Nucleus accumbens (tissue), 56 donors: ENCODE data around the gene PHC2.
A peak's percentile ranks its signal among the peaks of the same experiment; 100 is the strongest.

Source experiments
- DNase-seq, 56 donors: peaks; one replicate each; lab custom pipeline; 2025; lab: John Stamatoyannopoulos, UW

PHC2 gene

DNA sequence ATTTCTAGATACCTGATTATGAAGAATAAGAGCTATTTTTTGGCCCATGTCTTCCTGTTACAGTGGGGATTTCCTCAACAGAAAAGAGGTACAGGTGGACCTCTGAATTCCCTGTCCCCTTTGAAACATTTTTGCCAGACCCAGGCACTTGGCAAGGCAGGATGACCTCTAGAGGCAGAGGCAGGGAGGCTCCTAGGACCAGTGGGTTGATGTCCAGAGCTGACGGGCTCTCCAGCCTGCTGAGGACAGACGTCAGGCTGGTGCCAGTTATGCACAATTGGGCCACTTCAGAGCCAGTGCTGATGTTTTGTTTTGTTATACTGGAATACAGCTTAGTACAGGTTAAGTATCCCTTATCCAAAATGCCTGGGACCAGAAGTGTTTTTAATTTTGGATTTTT is 91.5 kb downstream of the PHC2 start:
- peak in 14 of 56 donors; percentile 9 to 66 (median 25) for DNase-seq

DNA sequence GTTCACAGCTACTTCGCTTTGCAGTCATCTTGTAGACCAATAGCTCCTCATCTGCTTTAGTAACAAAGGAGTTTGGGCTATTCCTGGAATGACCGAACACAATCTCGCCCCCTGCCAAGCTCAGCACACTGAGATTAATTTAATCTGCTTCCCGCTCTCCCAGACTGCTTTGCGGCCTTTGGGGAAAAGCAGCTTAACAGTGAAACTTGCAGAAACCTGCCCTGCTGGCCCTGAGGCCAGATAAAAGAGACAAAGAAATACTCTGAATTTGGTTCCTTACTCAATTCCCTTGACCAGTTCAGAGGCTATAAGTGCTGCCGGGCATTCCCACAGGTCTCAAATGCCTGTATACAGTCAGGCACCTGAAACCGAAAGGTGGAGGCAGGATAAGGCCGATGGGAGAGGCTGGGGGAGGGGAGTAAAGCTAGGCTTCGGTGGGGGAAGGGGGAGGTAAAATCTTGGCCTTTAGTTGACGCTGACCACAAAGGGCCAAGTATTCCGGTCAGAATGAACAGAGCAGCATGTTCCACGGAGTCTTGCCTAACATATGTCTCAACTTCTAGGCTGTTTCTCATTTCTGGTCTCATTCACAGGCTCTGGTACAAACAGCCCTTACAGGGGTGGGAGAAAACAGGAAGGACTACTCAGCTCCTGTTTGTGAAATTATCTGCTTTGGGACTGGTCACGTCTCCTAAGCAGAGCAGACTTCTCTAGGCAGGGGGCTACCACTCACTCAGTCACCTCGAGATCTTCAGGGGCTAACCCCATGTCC is 92.3 kb downstream of the PHC2 start:
- DNase-seq, result peak in 11 of 56 donors; percentile 8 to 52 (median 18)

DNA sequence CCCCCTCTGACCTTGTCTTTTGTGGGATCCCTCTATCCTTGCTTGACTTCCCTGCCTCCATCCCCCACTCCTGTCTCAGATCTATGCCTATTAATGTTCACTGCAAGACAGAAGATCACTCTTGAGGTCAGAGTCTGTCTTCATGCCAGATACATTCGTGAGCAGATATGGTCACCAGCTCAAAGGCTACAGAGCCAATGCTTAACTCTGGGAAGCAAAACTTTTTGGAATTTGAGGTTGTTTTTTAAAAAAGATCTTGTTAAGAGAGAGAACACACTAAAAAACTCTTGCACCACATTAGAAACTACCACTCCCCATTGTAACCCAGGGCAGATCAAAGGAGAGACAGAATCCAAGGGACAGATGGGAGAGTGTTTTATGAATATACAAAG is 92.9 kb downstream of the PHC2 start:
- no peak for DNase-seq

DNA sequence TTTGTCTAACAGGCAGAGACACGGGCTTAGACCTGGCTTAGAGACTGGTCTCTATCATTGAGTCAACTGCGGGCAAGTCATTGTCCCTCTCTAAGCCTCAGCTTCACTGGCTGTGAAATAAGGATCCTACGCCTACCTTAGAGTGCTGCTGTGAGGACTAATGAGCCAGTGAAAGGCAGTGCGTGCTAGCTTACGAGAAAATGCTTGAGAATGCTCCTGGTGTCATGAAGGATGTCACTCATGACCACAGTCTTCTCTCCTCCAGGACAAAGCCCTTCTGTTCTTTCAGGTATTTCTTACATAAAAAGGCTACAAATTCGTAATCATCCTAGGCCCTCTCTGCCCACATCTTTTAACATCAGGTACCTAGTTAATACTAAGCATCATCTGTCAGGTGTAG is 93.5 kb downstream of the PHC2 start:
- no peak for DNase-seq

DNA sequence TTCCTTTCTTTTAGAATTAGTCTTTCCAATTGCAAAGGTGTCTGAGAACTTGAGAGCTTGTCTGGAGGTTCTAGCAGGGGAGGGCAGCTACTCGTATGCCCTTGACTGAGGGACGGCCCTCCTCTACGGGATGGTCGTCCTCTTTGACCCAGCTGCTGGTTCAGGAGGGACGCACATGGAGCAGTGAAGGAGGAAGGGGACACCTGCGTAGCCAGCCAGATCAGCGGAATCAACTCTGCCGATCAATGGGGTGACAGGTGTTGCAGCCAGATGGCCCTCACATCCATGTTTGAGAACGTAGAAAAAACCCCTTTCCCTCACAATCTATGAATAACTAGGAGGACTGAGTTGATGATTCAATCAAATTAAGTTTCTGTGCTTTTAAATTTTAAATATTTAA is 94.3 kb downstream of the PHC2 start:
- no peak for DNase-seq

DNA sequence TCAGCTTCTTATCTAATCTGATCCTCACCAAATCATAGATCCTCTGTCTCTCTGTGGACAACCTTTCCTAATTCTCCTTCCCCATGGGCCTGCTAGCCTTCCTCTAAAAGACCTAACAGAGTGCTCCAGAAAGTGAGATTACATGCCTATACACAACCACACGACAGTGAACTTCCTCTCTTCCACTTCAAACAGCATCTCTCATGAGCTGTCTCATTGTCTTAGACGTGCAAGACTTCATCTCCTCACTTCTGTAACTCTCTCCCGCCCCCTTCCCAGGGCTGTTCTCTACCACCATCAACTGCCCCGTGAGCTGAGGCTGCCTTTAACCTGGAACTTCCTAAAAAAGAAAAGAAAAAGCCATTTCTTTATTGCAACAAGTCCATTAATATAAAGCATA is 95.9 kb downstream of the PHC2 start:
- no peak for DNase-seq

DNA sequence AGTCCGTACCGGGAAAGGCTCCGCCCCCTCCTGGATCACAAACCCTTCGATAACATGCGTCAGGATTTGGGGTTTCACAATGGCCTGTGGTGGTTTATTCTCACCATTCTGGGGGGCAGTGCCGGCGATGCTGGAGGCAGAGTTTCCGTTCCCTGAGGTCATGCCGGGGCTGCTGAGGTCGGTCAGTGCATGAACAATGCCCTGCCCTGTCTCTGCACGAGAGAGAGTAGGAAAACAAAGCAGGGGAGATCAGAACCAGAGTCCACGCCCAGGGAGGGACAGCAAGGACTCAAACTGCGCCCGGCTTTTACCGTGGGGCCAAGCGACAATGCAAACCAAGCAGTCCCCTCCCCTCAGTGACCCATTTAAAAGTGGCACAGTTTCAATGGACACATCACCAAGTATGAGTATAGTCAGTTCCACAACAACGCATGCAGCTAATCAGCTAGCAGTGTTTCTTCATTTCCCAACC is 96.8 kb downstream of the PHC2 start:
- DNase-seq, result peak in 4 of 56 donors; percentile 11 to 36 (median 16)

DNA sequence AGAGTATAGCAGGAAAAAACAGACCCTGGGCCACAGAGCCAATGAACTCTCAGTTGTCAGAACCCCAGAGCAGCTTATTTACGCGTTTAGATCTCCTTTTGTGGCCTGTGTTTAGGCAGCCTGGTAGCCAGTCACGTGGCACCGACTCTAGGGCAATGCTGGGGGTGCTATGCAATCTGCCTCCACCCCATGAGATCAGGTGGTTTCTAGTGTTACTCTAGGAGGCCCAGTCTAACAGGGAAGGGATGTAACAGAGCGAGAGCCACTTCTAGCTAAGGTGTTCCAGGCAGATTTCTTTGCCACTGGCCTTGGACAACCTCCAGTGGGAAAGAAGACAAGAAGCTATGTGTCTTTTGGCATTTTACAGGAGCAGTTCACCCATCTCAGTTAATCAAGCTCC is 98.0 kb downstream of the PHC2 start:
- peak in 4 of 56 donors; percentile 8 to 26 (median 14) for DNase-seq

DNA sequence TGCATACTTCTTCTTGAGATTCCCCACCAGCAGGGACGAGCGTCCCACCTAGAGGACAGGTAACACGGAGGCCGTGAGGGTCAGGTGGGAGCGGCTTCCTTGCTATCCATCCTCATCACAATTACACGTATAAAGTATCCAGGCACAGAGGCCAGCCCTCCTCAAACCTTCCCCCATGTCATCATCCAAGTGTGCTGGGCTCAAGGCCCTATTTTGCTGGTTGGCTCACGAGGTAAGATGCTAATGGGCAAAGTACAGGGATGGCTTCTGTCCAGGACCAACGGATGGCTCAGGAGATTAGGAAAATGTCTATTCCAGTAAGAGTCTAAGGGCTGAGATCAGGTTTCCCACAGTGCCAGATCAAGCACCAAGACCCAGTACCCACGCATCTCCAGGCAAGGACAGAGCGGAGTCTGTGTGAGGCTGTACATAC is 98.5 kb downstream of the PHC2 start:
- no peak for DNase-seq

DNA sequence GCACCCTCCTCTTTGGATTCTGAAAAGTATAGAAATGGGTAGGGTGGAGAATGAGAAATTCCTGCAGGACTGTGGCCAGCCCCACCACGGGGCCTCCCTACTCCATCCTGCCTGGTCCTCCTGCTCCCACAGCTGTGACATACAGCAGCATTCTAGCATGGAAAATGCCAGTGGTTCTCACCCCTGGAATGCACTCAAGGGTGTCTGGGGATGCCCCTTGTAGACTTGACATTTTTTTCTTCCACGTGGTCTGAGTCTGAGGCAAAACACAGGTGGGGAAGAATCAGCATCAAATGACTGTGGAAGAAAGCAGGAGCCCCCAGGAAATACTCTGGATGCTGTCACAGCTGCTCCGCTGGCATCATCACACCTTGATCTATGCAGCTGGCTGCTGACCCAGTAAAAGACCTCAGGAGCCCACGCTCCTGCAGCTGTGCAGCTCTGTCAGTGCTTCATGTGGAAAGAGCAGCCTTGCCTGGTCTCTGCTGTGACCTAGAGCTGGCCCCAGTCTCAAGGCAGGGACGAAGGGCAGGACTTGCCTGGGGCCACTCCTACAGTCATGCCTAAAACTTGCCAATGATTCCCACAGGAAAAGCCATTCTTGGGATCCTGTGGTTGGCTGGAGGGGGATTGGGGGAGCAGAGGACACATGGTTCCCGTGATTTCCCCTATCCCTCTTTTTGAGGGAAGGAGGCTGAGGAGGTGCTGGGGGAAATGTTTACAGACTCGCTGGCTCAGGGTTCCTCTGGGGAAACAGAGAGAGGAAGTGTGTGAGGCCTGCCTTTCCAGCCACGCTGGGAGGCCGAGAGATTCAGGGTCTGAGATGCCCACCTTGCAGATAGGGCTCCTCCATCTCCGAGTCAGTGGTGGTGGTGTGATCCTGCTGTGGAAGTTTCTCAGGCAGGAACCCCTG is 99.2 kb downstream of the PHC2 start:
- DNase-seq, result no peak

DNA sequence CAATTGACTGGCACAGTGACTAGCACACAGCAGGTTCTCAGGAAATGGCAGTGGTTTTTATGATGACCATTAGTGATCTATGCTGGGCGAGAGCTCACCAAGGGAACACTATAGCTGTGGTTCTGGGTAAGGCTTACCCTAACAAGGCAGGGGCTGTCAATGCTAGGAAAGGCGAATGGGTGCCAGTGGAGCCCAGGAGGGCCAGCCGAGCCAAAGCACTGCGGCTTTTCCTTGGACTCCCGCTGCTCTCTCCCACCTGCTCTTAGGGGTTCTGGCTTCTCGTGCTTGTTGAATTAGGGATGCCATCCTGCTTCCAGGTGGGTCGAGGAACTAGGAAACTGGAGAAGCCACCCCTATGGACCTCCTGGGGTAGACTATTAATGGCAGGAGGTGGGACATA is 100.0 kb downstream of the PHC2 start:
- DNase-seq, result no peak

DNA sequence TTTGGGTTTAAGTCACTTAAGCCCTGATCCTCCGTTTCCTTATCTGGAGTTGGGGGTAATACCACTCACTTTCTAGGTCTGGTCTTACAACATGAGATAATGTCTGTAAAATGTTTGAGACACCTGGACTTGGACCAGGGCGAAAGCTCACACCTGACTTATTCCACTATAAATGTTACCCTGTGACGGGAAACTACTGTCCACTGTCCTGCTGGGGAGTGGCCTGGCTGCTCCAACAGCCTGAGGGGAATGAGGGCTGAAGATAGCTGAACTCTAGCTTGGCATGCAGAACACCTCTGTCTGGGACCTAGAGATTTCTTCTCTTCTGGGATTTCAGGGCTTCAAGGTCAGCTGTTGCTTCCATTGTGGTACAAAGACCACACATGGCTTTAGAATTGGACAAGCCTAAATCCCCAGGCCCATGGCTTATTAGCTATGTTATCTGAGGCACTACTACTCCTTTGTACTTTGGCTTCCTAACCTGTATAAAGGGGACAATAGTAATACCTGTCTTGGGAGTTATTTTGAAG is 100.5 kb downstream of the PHC2 start:
- no peak for DNase-seq

DNA sequence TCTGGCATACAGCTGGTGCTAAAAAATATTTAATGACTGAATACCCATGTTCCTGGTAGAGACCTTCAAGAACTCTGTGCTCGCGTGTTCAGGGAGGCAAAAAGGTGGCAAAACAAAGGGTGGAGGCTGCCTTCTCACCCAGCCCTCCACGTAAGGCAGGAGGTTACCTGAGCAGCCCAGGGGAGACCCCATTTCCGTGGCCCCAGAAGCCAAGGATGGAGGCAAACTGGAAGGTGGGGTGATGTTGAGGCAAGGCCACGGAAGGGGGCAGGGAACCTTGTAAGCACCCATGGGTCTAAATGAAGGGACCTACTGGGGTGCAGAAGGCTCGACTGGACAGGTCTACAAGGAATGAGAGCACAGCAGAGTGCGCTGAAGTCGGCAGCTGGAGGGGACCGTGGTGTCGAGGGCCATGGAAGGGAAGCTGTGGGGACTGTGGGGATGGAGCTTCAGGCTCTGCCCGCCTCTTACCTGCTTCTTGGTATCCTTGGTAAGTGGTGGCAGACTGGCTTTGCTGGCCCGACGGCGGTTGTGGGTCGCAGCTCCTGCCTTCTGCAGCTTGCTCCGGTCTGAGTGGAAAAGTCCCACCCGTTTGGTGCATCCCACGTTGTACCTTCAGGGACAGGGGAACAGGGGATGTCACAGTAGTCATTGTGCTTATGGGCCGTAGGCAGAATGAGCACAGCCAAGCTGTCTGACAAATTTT is 101.1 kb downstream of the PHC2 start:
- DNase-seq, result no peak

DNA sequence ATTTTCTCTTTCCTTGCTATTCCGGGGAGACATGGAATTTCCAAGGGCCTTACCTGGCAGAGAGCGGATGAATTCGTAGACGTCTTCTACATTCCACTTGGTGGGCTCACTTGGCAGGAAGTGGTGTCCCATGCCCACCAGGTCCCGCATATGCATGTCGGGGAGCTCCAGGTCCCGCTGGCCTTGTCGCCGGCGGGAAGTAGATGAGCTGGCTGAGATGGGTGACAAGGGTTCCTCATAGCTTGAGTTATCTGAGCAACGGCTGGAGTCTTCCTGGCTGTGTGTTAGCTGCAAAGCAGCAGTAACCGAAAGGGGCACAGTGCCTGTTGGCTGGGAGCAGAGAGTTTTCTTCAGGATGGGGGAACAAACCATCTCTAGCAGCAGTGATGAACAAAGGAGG is 102.1 kb downstream of the PHC2 start:
- DNase-seq, result no peak

DNA sequence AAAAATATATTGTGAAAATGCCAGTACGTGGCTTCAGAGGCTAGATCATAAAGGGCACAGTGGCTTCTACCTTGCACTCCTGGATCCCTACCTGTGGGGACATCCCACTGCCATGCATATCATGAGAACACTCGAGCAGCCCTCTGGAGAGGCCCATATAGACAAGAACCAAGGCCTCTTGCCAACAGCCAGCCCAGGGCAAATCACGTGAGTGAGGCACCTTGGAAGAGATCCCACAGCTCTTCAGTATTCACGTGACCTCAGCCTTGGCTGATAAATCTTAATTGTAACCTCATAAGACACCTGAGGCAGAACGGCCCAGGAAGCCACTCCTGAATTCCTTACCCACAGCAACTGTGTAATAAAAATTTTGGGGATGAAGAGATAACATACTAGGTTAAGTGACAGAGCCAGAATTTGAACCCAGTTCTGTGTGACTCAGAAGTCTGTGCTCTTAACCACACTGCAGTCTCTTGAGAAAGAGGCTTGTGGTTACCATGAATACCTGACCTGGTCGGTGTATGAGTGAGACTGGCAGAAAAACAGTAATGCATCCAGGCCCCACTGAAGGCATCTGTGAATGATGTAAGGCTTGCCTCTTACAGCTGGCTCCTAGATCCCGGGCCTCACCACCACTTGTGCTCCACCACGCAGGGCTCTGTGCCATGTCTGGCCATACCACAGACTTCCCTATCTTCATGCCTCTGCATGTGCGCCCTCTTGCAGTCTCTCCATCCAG is 103.1 kb downstream of the PHC2 start:
- peak in 17 of 56 donors; percentile 7 to 43 (median 16) for DNase-seq

DNA sequence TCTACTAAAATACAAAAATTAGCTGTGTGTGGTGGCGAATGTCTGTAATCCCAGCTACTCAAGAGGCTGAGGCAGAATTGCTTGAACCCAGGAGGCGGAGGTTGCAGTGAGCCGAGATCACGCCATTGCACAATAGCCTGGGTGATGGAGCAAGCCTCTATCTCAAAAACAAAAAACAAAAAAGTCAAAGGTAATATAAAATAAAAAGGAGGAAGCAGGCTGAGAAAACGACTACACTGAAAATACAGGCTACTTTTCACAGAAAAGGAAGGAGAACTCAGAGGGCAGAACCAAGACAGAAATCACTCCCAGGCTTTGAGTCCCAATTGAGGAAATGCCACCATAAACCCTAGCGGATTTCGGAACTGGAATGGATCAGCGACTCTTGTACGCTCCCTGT is 104.1 kb downstream of the PHC2 start:
- no peak for DNase-seq

DNA sequence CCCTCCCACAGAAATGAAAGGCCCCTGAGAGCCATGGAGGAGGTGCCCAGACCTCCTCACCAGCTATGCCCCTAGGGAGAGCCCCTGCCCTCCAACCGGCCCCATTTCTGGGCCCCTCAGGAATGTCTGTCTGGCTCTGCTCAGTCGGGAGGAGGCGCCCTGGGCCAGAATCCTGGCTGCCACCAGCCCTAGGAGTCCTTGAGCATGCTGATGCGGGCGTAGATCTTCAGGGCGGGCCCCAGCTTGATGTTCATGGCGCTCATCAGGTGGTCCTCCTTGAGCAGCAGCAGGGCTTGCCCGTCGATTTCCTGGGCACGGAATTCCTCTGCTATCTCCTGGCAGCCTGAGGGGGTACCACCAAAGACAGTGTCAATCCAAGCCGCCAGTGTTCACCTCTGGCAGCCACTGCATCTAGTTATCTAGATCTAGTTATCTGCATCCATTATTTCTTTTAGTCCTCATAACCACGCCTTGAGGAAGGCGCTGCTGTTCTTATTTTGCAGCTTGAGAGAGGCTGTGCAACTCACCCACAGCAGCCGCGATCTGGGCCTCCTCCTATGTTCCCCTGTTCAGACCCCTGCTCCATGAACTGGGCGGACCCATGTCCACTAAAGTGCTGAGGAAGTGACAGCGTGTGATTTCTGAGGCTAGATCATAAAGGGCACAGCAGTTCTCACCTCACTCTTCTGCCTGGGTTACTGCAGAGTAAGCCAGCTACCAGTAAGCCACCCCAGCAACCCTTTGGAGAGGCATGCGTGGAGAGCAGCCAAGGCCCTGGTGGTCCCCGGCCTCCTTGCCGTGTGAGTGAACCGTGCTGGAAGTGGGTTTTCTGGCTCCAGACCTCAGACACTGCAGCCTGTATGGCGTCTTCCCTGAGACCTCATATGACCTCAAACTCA is 106.0 kb downstream of the PHC2 start:
- no peak for DNase-seq

DNA sequence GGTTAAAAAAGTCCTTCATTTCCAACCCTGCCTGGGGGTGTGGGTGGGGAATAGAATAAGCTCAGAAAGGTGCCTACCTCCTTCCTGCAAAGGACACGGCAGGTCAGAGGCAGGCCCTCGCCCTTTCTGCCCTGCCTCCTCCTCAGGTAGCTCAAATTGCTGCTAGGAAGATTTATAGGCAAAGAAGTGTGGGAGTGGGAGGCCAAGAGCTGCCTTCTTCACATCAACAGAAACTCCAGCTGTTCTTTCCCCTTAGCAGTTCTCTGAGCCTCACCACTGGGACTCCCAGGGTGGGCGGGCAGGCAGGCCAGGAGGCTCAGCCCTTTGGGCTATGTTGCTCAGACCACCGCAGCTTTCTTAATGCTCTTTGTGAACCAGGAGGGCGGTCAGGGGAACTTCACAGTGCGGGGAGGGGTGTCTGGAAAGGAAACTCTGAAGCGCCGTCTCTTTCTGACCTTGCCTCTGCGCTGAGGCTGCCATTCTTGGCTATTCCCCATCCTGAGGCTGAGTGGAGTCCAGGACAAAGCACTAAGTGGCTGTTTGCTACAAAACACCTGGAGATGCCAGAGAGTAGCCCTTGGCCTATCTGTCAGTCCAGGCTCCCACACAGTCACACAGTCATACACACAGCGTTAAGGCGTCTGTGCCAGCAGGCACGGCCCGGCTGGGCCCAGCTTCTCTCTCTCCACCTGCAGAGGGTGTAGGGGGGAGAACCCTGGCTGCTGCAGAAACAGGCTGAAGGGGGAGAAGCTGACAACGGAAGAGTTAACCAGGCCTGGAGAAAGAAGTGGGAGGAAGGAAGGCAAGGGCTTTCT is 107.0 kb downstream of the PHC2 start:
- DNase-seq, result no peak
